PC-9 (cell line): ENCODE measurements around the gene TRAPPC10. TPM values are rescaled to one million over a fixed set of nuclear protein-coding genes. Genes with fewer than 3 reads are reported as not detected.

Experiments
- BruUV-seq: library from RNA; stranded (reverse); fragments of 400-500 nt; replicated peaks from 2 replicates; lab custom pipeline; 2021; lab: Mats Ljungman, UMichigan
- CTCF ChIA-PET: fragments of 300-600 bp; sonication (Branson Sonifier 250); formaldehyde crosslinking; loops from one replicate; lab custom pipeline; 2022; ENCODE audit warnings: antibody characterized with exemption; lab: Charles Lee
- POLR2A ChIA-PET: fragments of 300-600 bp; sonication (Branson Sonifier 250); formaldehyde crosslinking; loops from one replicate; lab custom pipeline; 2022; ENCODE audit warnings: antibody characterized with exemption; ENCODE audit not compliant: unreplicated experiment; lab: Charles Lee
- DNase-seq, 2 experiments: peaks; one replicate each; pipeline versions ENCODE4 v3.0.0 to v3.0.0-alpha.2; 2015 to 2022; ENCODE audit warnings: mixed read lengths in 1 of 2
- H2AFZ ChIP-seq: fragments of 200-600 bp; sonication (generic); 2 replicates; pipeline ENCODE4 v1.8.1; 2017; ENCODE audit warnings: antibody characterized with exemption
- H3F3A ChIP-seq: fragments of 200-600 bp; sonication (generic); 2 replicates; pipeline ENCODE4 v1.8.1; 2017; ENCODE audit warnings: antibody characterized with exemption, mild to moderate bottlenecking, low read depth; ENCODE audit not compliant: insufficient read depth
- H3K27ac ChIP-seq: fragments of 200-600 bp; sonication (generic); 2 replicates; pipeline ENCODE4 v1.6.1; 2016; ENCODE audit warnings: mixed run types
- H3K27me3 ChIP-seq: fragments of 200-600 bp; sonication (generic); 2 replicates; pipeline ENCODE4 v1.6.1; 2016; ENCODE audit warnings: low read depth, mixed run types; ENCODE audit not compliant: insufficient read depth
- H3K36me3 ChIP-seq: fragments of 200-600 bp; sonication (generic); 2 replicates; pipeline ENCODE4 v1.6.1; 2016; ENCODE audit warnings: low read depth, mixed run types
- H3K4me1 ChIP-seq: fragments of 200-600 bp; sonication (generic); replicated peaks from 2 replicates; pipeline ENCODE4 v1.6.1; 2016; ENCODE audit warnings: mixed run types; ENCODE audit not compliant: insufficient read depth
- H3K4me2 ChIP-seq: fragments of 200-600 bp; sonication (generic); 2 replicates; pipeline ENCODE4 v1.6.1; 2017; ENCODE audit warnings: mixed run types
- H3K4me3 ChIP-seq: fragments of 200-600 bp; sonication (generic); 2 replicates; pipeline ENCODE4 v1.6.1; 2016; ENCODE audit warnings: mixed run types
- H3K79me2 ChIP-seq: fragments of 200-600 bp; sonication (generic); 2 replicates; pipeline ENCODE4 v1.6.1; 2017; ENCODE audit warnings: low read depth, mixed run types
- H3K9me2 ChIP-seq: fragments of 200-600 bp; sonication (generic); 2 replicates; pipeline ENCODE4 v1.8.1; 2017; ENCODE audit warnings: mild to moderate bottlenecking; ENCODE audit not compliant: insufficient read depth
- H3K9me3 ChIP-seq: fragments of 200-600 bp; sonication (generic); 2 replicates; pipeline ENCODE4 v1.8.1; 2016; ENCODE audit warnings: low read depth; ENCODE audit not compliant: insufficient read depth
- H4K20me1 ChIP-seq: fragments of 200-600 bp; sonication (generic); 2 replicates; pipeline ENCODE4 v1.8.1; 2017; ENCODE audit not compliant: insufficient read depth
- CTCF ChIP-seq: fragments of 200-600 bp; sonication (generic); conservative IDR thresholded peaks from 2 replicates; pipeline ENCODE4 v1.6.1; 2017; ENCODE audit warnings: mixed run types, antibody characterized with exemption, mild to moderate bottlenecking, moderate library complexity
- EZH2 ChIP-seq: fragments of 200-600 bp; sonication (generic); IDR thresholded peaks from 2 replicates; pipeline ENCODE4 v1.8.0; 2017; ENCODE audit warnings: antibody characterized with exemption, low read depth
- intact Hi-C: fragments of 100-400 bp; cut with micrococcal nuclease; formaldehyde crosslinking; loops from one replicate; pipeline ENCODE4 v1.10.0; 2022; ENCODE audit not compliant: unreplicated experiment
- total RNA-seq: library from RNA; stranded (reverse); gene quantifications from 2 replicates; pipeline ENCODE4 v1.2.3, GENCODE V29; 2021

Gene TRAPPC10
- total RNA-seq, 1 experiment from 2014 or later: 27.2 TPM

GRCh38 chr21:44050276-44050675 lies 38.2 kb downstream of the TRAPPC10 start:
- no peaks in the 10 kb centered on the region for H3K27me3 ChIP-seq
- intact Hi-C loops: no loop called here
- no peaks in the 10 kb centered on the region for H3K9me3 ChIP-seq
- no TSS peak for BruUV-seq
- H3K4me1 ChIP-seq: no peaks in the 10 kb centered on the region
- H4K20me1 ChIP-seq: peaks cover 6% of the 10 kb centered on the region; the same call in 1 of the 2 replicates
- CTCF ChIA-PET: no interaction called here
- no peaks in the 10 kb centered on the region for H3K9me2 ChIP-seq
- no peaks in the 10 kb centered on the region for H3F3A ChIP-seq
- H2AFZ ChIP-seq: no peak overlapping the region
- POLR2A ChIA-PET: no interaction called here
- TF ChIP-seq CTCF: no peak
- no peak for TF ChIP-seq EZH2
- no peak for DNase-seq
- no peak overlapping the region for H3K27ac ChIP-seq
- H3K4me2 ChIP-seq: no peak overlapping the region
- H3K4me3 ChIP-seq: no peak overlapping the region
- no peaks in the 10 kb centered on the region for H3K79me2 ChIP-seq
- no peaks in the 10 kb centered on the region; the same call in 1 of the 2 replicates for H3K36me3 ChIP-seq

GRCh38 chr21:44051462-44051941 lies 39.4 kb downstream of the TRAPPC10 start:
- Histone ChIP-seq H4K20me1 (peaks cover 6% of the 10 kb centered on the region; the same call in 1 of the 2 replicates), H3K4me1 (no peaks in the 10 kb centered on the region), H3K27ac (no peak overlapping the region), H2AFZ (no peak overlapping the region), H3K9me3 (no peaks in the 10 kb centered on the region), H3K36me3 (no peaks in the 10 kb centered on the region), H3K4me2 (no peak overlapping the region), H3K4me3 (no peak overlapping the region), H3K9me2 (no peaks in the 10 kb centered on the region), H3F3A (no peaks in the 10 kb centered on the region), H3K79me2 (no peaks in the 10 kb centered on the region), H3K27me3 (no peaks in the 10 kb centered on the region)
- intact Hi-C loops: no loop called here
- no peak for TF ChIP-seq CTCF
- TF ChIP-seq EZH2: no peak
- POLR2A ChIA-PET: no interaction called here
- no peak for DNase-seq
- BruUV-seq: no TSS peak
- CTCF ChIA-PET: no interaction called here

- Histone ChIP-seq H3F3A (no peaks in the 10 kb centered on the region), H3K27ac (no peak overlapping the region), H3K79me2 (no peaks in the 10 kb centered on the region), H3K9me3 (no peaks in the 10 kb centered on the region), H3K27me3 (no peaks in the 10 kb centered on the region), H3K9me2 (no peaks in the 10 kb centered on the region), H3K4me1 (no peaks in the 10 kb centered on the region), H2AFZ (no peak overlapping the region), H3K4me2 (no peak overlapping the region), H4K20me1 (peaks cover 6% of the 10 kb centered on the region; the same call in 1 of the 2 replicates), H3K36me3 (no peaks in the 10 kb centered on the region), H3K4me3 (no peak overlapping the region)
- ChIA-PET POLR2A (no interaction called here), CTCF (no interaction called here)
- intact Hi-C loops: no loop called here
- no peak for DNase-seq
- no TSS peak for BruUV-seq
- no peak for TF ChIP-seq CTCF
- TF ChIP-seq EZH2: no peak
Observed at GRCh38 chr21:44052071-44052829, 40.1 kb downstream of the TRAPPC10 start.
